Vagina (tissue), 2 donors: ENCODE results near the gene PHF3.

Source experiments
- CTCF ChIP-seq, 3 experiments: fragments of 450-650 bp in 2 of 3; fragments of 200-600 bp in 1 of 3; sonication (generic) in 1 of 3; IDR thresholded peaks; one replicate each; pipeline ENCODE4 v1.5.1; 2017 to 2019; ENCODE audit warnings: antibody characterized with exemption in 3 of 3, mild to moderate bottlenecking in 2 of 3, moderate library complexity in 2 of 3
- POLR2A ChIP-seq, 2 donors: fragments of 450-650 bp; IDR thresholded peaks; one replicate each; pipeline ENCODE4 v1.6.1; 2017; ENCODE audit warnings: antibody characterized with exemption in 2 of 2, mild to moderate bottlenecking in 2 of 2, moderate library complexity in 2 of 2

DNA sequence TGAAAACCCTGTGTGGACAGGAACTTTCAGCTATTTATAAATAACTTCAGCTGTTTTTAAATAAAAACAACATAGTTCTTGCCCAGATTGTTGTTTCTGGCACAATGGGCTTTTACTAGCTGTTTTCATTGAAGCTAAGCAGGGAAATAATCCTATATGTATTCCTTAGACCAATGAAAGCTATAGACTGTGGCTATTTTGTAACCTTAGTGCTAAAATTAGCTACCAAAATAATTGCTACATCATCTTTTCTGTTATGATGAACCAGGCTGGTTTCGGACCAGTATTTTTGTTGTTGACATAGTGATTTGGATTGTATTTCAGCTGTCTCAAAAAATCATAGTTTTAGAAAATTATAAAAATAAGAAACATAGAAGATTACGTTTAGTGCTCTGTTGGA, 13.7 kb downstream of the PHF3 start:
- TF ChIP-seq CTCF (IDR thresholded peaks at IDR 0.05) (no peak), POLR2A (IDR thresholded peaks at IDR 0.05) (no peak)
